ENCODE measurements around the gene ZNF831.

Gene ZNF831

DNA sequence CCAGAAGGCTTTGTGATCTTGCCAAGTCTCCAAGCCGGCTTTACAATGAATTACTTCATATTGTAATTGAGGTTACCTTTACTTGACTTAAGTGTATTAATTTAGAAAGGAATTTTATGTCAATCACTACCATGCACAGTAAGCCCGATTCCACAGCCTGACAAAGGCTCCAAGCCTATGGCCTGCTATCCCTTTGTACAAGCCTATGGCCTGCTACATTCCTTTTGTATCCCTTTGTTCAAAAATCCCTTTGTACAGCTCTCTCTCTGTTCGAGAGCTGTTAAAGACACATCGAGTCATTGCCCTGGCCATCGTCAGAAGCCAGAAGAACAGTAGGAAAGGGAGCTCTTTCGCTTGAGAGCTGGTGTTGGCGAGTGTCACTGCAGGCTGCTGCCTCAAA, 134.1 kb downstream of the ZNF831 start:
- H3K4me3 ChIP-seq (ENCODE audit: low read depth, low read length) = no peak overlapping the region
- DNase-seq (ENCODE audit: low read depth) = no peak
- TF ChIP-seq, protein P1, sequence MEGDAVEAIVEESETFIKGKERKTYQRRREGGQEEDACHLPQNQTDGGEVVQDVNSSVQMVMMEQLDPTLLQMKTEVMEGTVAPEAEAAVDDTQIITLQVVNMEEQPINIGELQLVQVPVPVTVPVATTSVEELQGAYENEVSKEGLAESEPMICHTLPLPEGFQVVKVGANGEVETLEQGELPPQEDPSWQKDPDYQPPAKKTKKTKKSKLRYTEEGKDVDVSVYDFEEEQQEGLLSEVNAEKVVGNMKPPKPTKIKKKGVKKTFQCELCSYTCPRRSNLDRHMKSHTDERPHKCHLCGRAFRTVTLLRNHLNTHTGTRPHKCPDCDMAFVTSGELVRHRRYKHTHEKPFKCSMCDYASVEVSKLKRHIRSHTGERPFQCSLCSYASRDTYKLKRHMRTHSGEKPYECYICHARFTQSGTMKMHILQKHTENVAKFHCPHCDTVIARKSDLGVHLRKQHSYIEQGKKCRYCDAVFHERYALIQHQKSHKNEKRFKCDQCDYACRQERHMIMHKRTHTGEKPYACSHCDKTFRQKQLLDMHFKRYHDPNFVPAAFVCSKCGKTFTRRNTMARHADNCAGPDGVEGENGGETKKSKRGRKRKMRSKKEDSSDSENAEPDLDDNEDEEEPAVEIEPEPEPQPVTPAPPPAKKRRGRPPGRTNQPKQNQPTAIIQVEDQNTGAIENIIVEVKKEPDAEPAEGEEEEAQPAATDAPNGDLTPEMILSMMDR (IDR thresholded peaks at IDR 0.05; ENCODE audit: low read depth, low read length, missing control alignments) = no peak

DNA sequence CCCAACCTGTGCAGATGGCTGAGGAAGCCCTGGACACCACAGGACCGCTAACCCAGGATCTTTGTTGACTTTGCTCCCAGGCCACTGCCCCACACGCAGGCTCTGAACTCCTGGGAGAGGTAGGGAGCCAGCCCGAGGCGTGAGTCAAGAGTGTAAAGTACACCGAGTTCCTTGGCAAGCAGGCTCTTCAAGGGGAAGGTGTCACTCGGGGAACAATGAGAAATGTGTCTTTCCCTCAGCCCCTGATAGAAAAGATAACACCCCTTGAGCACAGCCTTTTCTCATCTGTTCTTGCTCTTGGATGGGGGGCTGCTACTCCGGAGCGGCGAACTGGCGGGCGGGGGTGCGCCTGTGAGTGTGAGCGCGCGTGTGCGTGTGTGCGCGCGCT, 136.3 kb downstream of the ZNF831 start:
- no peak overlapping the region for H3K4me3 ChIP-seq (ENCODE audit: low read depth, low read length)
- DNase-seq (ENCODE audit: low read depth) = no peak
- TF ChIP-seq, protein P1 (IDR thresholded peaks at IDR 0.05; ENCODE audit: low read depth, low read length, missing control alignments) = no peak

DNA sequence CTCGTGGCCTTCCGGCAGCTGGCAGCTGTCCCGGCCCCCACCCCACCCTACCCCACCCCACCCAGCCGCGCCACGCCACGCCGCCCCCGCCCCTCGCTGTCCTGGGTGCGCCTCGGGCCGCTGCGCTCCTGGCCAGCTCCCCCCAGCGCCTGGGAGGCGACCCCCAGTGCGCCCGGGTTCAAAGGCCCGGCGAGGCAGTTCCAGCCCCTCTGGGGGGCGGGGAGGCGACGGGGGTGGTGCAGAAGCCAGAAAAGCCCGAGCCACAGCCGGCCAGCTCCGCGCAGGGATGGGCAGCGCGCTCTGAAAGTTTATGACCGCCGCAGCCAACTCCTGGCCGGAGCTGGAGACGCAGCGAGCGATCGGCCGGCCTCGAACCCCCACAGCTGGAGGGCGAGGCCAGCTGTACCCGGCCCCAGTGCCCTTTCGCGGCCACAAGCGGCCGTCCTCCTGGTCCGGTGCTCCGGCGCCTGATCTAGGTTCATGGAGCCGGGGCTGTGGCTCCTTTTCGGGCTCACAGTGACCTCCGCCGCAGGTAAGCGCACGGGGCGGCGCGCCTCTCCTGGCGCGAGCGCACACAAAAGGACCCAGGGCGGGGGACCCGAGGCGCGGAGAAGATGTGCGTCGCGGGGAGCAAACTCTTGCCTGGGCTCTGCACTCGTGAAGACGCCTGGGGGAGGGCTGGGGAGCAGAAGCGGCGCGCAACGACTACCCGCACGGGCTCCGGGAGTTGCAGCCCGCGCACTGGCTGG, 136.9 kb downstream of the ZNF831 start, which contains the start of gene EDN3:
EDN3 (plus strand) TSS at position 279 of the 749 bp plus-strand sequence; CDS start at position 481, 202 bp downstream.
- H3K4me3 ChIP-seq (ENCODE audit: low read depth, low read length) = no peak within 1 kb of the TSS
- DNase-seq (ENCODE audit: low read depth) = no peak
- TF ChIP-seq, protein P1 (IDR thresholded peaks at IDR 0.05; ENCODE audit: low read depth, low read length, missing control alignments) = no peak

DNA sequence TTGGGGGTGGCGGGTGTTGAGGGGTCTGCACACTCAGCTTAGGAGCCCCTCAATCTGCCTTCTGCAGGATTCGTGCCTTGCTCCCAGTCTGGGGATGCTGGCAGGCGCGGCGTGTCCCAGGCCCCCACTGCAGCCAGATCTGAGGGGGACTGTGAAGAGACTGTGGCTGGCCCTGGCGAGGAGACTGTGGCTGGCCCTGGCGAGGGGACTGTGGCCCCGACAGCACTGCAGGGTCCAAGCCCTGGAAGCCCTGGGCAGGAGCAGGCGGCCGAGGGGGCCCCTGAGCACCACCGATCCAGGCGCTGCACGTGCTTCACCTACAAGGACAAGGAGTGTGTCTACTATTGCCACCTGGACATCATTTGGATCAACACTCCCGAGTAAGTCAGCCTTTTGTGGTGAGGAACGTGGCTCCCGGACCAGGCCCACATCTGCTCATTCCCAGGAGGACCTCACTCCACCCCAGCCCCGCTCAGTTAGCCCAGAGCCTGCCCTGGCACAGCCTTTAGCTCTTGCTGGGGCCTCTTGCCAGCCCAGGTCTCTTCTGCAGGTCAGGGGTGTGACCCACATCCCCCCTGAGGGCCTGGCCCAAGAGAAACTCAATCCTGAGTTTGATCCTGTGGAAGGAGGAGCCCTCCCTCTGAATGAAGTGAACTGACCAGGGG, 137.9 kb downstream of the ZNF831 start:
- no peak overlapping the region for H3K4me3 ChIP-seq (ENCODE audit: low read depth, low read length)
- no peak for DNase-seq (ENCODE audit: low read depth)
- TF ChIP-seq, protein P1 (IDR thresholded peaks at IDR 0.05; ENCODE audit: low read depth, low read length, missing control alignments) = no peak

DNA sequence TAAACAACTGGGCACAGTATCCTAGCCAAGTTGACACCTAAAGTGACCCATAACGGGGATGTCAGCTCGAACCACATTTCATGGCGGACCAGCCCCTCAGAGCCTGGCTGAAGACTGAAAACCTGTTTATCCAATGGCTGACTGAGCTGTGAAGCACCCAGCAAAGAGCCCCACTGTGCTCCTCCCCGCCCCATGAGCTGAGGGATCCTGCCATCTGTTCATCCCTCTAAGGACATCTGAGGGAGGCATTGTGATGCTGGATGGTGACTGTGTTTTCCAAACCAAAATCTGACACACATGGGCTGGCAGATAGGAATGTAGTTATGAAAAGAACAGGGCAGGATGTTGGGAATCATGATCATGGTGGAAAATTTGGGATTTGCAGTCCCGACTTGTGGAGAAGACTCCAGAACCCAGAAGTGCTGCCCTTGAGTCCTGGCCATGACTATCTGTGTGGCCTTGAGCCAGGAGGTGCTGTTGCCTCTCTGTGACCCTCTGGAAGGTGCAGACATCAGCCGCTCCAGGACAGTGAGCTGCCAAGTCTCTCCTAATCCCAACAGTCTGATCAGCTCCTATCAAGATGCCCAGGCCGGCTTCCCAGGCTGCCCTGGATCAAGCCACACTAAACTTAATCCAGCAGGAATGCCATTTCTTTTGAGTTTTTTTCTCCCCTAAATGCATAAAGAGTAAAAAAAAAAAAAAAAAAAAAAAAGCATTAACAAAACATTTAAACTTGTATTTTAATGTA, 142.5 kb downstream of the ZNF831 start:
- TF ChIP-seq, protein P1 (IDR thresholded peaks at IDR 0.05; ENCODE audit: low read depth, low read length, missing control alignments) = no peak
- DNase-seq (ENCODE audit: low read depth) = no peak
- H3K4me3 ChIP-seq (ENCODE audit: low read depth, low read length) = no peak overlapping the region

DNA sequence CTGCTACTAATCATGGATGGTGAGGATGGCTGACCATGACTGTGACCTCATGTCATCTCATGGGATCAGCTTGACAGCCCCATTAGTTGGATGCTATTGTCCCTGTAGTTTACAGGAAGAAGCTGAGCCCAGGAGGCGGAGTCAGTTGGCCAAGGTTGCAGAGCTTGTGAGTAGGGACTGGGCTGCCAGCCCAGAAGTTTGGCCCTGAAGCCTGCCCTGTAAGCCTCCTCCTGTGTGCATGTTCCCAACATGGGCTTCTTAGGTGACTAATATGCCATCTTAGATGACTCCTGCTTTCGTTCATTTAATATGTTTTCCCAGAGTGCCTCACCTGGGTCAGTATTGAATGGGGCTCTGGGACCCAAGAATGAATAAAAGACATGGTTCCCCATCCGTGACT, 143.6 kb downstream of the ZNF831 start:
- H3K4me3 ChIP-seq (ENCODE audit: low read depth, low read length) = no peak overlapping the region
- TF ChIP-seq, protein P1 (IDR thresholded peaks at IDR 0.05; ENCODE audit: low read depth, low read length, missing control alignments) = no peak
- no peak for DNase-seq (ENCODE audit: low read depth)

Data from GM12864 (cell line).